CD4-positive, CD25-positive, alpha-beta regulatory T cell (primary cell): ENCODE data around the gene HMGCS2. TPM values are rescaled to one million over a fixed set of nuclear protein-coding genes. Genes with fewer than 3 reads are reported as not detected.

Source experiments
- ATAC-seq, 2 donors: fragments of 150-1000 bp; cut with Tn5 transposase; one replicate each; pipeline ENCODE4 v1.10.0; 2021; ENCODE audit warnings: low read depth in 2 of 2, moderate number of reproducible peaks in 2 of 2, moderate library complexity in 1 of 2
- DNase-seq, 3 donors: peaks; one replicate each; pipeline versions ENCODE4 v3.0.0 to v3.0.0-alpha.2; 2012 to 2022; ENCODE audit warnings: mixed read lengths in 1 of 3
- H3K27ac ChIP-seq: one replicate; pipeline ENCODE4 v1.7.0; 2013; ENCODE audit warnings: mild to moderate bottlenecking, low read length; ENCODE audit not compliant: insufficient read depth, poor library complexity, severe bottlenecking
- H3K27me3 ChIP-seq: one replicate; pipeline ENCODE4 v1.7.0; 2013; ENCODE audit warnings: low read length; ENCODE audit not compliant: control insufficient read depth, insufficient read depth
- H3K36me3 ChIP-seq: one replicate; pipeline ENCODE4 v1.7.0; 2013; ENCODE audit warnings: mild to moderate bottlenecking, low read length, moderate library complexity; ENCODE audit not compliant: control insufficient read depth, insufficient read depth
- H3K4me1 ChIP-seq: 2 replicates; pipeline ENCODE4 v1.7.0; 2013; ENCODE audit warnings: mild to moderate bottlenecking, low read length; ENCODE audit not compliant: insufficient read depth, control insufficient read depth, poor library complexity, severe bottlenecking
- H3K4me3 ChIP-seq: one replicate; pipeline ENCODE4 v1.7.0; 2013; ENCODE audit warnings: low read depth, mild to moderate bottlenecking, low read length, moderate library complexity
- H3K9me3 ChIP-seq, 2 experiments: 1 replicate in 1 of 2; 2 replicates in 1 of 2; pipeline ENCODE4 v1.7.0; 2013; ENCODE audit warnings: low read length in 2 of 2, mild to moderate bottlenecking in 1 of 2, moderate library complexity in 1 of 2; ENCODE audit not compliant: control insufficient read depth in 2 of 2
- H3K27ac Mint-ChIP-seq, 3 donors: one replicate each; pipeline ENCODE4 v1.8.0; 2020 to 2022; ENCODE audit warnings: mild to moderate bottlenecking in 3 of 3, mixed read lengths in 3 of 3, moderate library complexity in 2 of 3
- H3K27me3 Mint-ChIP-seq: one replicate; pipeline ENCODE4 v1.8.0; 2022; ENCODE audit warnings: mild to moderate bottlenecking, mixed read lengths
- H3K36me3 Mint-ChIP-seq: one replicate; pipeline ENCODE4 v1.8.0; 2020; ENCODE audit warnings: mixed read lengths
- H3K4me1 Mint-ChIP-seq, 4 donors: one replicate each; pipeline ENCODE4 v1.8.0; 2020 to 2022; ENCODE audit warnings: mixed read lengths in 4 of 4, mild to moderate bottlenecking in 1 of 4
- H3K4me3 Mint-ChIP-seq, 4 donors: one replicate each; pipeline ENCODE4 v1.8.0; 2020 to 2022; ENCODE audit warnings: mild to moderate bottlenecking in 4 of 4, mixed read lengths in 4 of 4, moderate library complexity in 3 of 4
- H3K9me3 Mint-ChIP-seq, 7 donors: one replicate each; pipeline ENCODE4 v1.8.0; 2020 to 2022; ENCODE audit warnings: mixed read lengths in 7 of 7, mild to moderate bottlenecking in 3 of 7, moderate library complexity in 2 of 7
- polyA plus RNA-seq, 4 donors: library from polyadenylated mRNA; unstranded; fragments of 300-500 nt; fragmentation: Illumina TruSeq; gene quantifications; one replicate each; pipeline ENCODE4 v1.2.3, GENCODE V29; 2021
- total RNA-seq: library from RNA; stranded (reverse); gene quantifications from one replicate; pipeline ENCODE4 v1.2.3, GENCODE V29; 2022

HMGCS2 gene
- total and polyA plus RNA-seq, 5 donors from 2014 or later: not detected

GRCh38 chr1:119724611-119725218 is 44.0 kb downstream of the HMGCS2 start:
- no peaks in the 10 kb centered on the region for H3K27me3 Mint-ChIP-seq
- H3K36me3 ChIP-seq: no peaks in the 10 kb centered on the region
- H3K27ac Mint-ChIP-seq: no peak overlapping the region
- ATAC-seq (no peak), DNase-seq (no peak)
- H3K27me3 ChIP-seq: no peaks in the 10 kb centered on the region
- peaks cover 0 to 1% (median 0%) of the 10 kb centered on the region in 7 donors for H3K9me3 Mint-ChIP-seq
- no peak overlapping the region for H3K27ac ChIP-seq
- no peak overlapping the region for H3K4me3 Mint-ChIP-seq
- no peak overlapping the region for H3K4me3 ChIP-seq
- no peaks in the 10 kb centered on the region for H3K4me1 Mint-ChIP-seq
- no peaks in the 10 kb centered on the region for H3K36me3 Mint-ChIP-seq
- no peaks in the 10 kb centered on the region for H3K9me3 ChIP-seq
- H3K4me1 ChIP-seq: no peaks in the 10 kb centered on the region

GRCh38 chr1:119721896-119722295 is 46.8 kb downstream of the HMGCS2 start:
- H3K4me1 Mint-ChIP-seq: no peaks in the 10 kb centered on the region
- Histone ChIP-seq H3K4me3 (no peak overlapping the region), H3K27ac (no peak overlapping the region), H3K27me3 (no peaks in the 10 kb centered on the region), H3K36me3 (no peaks in the 10 kb centered on the region), H3K9me3 (no peaks in the 10 kb centered on the region), H3K4me1 (no peaks in the 10 kb centered on the region)
- peaks cover 0 to 1% (median 0%) of the 10 kb centered on the region in 7 donors for H3K9me3 Mint-ChIP-seq
- H3K4me3 Mint-ChIP-seq: no peak overlapping the region
- no peak for DNase-seq
- no peak for ATAC-seq
- H3K27ac Mint-ChIP-seq: no peak overlapping the region
- no peaks in the 10 kb centered on the region for H3K36me3 Mint-ChIP-seq
- H3K27me3 Mint-ChIP-seq: peaks cover 4% of the 10 kb centered on the region

- no peak overlapping the region for H3K27ac ChIP-seq
- H3K27me3 ChIP-seq: no peaks in the 10 kb centered on the region
- Mint-ChIP-seq H3K4me3 (no peak overlapping the region), H3K27me3 (peaks cover 4% of the 10 kb centered on the region), H3K36me3 (no peaks in the 10 kb centered on the region), H3K27ac (no peak overlapping the region), H3K9me3 (peaks cover 0 to 1% (median 0%) of the 10 kb centered on the region in 7 donors), H3K4me1 (no peaks in the 10 kb centered on the region)
- DNase-seq (no peak), ATAC-seq (no peak)
- H3K4me1 ChIP-seq: no peaks in the 10 kb centered on the region
- no peaks in the 10 kb centered on the region for H3K9me3 ChIP-seq
- H3K4me3 ChIP-seq: no peak overlapping the region
- no peaks in the 10 kb centered on the region for H3K36me3 ChIP-seq
These were observed 47.8 kb downstream of the HMGCS2 start for GRCh38 chr1:119720866-119721440.

GRCh38 chr1:119718972-119719371 is 49.7 kb downstream of the HMGCS2 start:
- Mint-ChIP-seq H3K27ac (no peak overlapping the region), H3K4me3 (no peak overlapping the region), H3K27me3 (peaks cover 7% of the 10 kb centered on the region), H3K4me1 (no peaks in the 10 kb centered on the region), H3K36me3 (no peaks in the 10 kb centered on the region), H3K9me3 (peaks cover 0 to 1% (median 0%) of the 10 kb centered on the region in 7 donors)
- Histone ChIP-seq H3K36me3 (no peaks in the 10 kb centered on the region), H3K9me3 (no peaks in the 10 kb centered on the region), H3K4me3 (no peak overlapping the region), H3K27me3 (no peaks in the 10 kb centered on the region), H3K4me1 (no peaks in the 10 kb centered on the region), H3K27ac (no peak overlapping the region)
- ATAC-seq: no peak
- no peak for DNase-seq

- H3K9me3 ChIP-seq: no peaks in the 10 kb centered on the region
- peaks cover 0 to 1% (median 0%) of the 10 kb centered on the region in 7 donors for H3K9me3 Mint-ChIP-seq
- DNase-seq (no peak), ATAC-seq (no peak)
- no peaks in the 10 kb centered on the region for H3K36me3 ChIP-seq
- peaks cover 0 to 1% (median 0%) of the 10 kb centered on the region in 4 donors for H3K4me1 Mint-ChIP-seq
- H3K27ac ChIP-seq: no peak overlapping the region
- H3K27ac Mint-ChIP-seq: no peak overlapping the region
- no peaks in the 10 kb centered on the region for H3K4me1 ChIP-seq
- no peak overlapping the region for H3K4me3 ChIP-seq
- H3K4me3 Mint-ChIP-seq: no peak overlapping the region
- H3K27me3 Mint-ChIP-seq: peaks cover 8% of the 10 kb centered on the region
- no peaks in the 10 kb centered on the region for H3K27me3 ChIP-seq
- H3K36me3 Mint-ChIP-seq: no peaks in the 10 kb centered on the region
These were observed 50.3 kb downstream of the HMGCS2 start for GRCh38 chr1:119718409-119718808.

GRCh38 chr1:119715542-119715941 is 53.2 kb downstream of the HMGCS2 start:
- Histone ChIP-seq H3K4me3 (no peak overlapping the region), H3K9me3 (no peaks in the 10 kb centered on the region), H3K27me3 (peaks cover 4% of the 10 kb centered on the region), H3K36me3 (no peaks in the 10 kb centered on the region), H3K27ac (no peak overlapping the region), H3K4me1 (peaks cover 11% of the 10 kb centered on the region)
- Mint-ChIP-seq H3K9me3 (peaks cover 0 to 1% (median 0%) of the 10 kb centered on the region in 7 donors), H3K4me1 (peaks cover 7 to 15% (median 10%) of the 10 kb centered on the region in 4 donors), H3K4me3 (no peak overlapping the region), H3K36me3 (no peaks in the 10 kb centered on the region), H3K27me3 (peaks cover 30% of the 10 kb centered on the region), H3K27ac (peak overlapping the region in 1 of 3 donors; percentile 12)
- ATAC-seq (no peak), DNase-seq (no peak)

GRCh38 chr1:119714583-119714982 is 54.1 kb downstream of the HMGCS2 start:
- Mint-ChIP-seq H3K27ac (no peak overlapping the region), H3K9me3 (peaks cover 0 to 1% (median 0%) of the 10 kb centered on the region in 7 donors), H3K36me3 (no peaks in the 10 kb centered on the region), H3K4me1 (peaks cover 8 to 15% (median 10%) of the 10 kb centered on the region in 4 donors), H3K27me3 (peaks cover 39% of the 10 kb centered on the region), H3K4me3 (no peak overlapping the region)
- Histone ChIP-seq H3K27ac (no peak overlapping the region), H3K9me3 (no peaks in the 10 kb centered on the region), H3K27me3 (peaks cover 7% of the 10 kb centered on the region), H3K36me3 (no peaks in the 10 kb centered on the region), H3K4me1 (peaks cover 11% of the 10 kb centered on the region), H3K4me3 (no peak overlapping the region)
- ATAC-seq: no peak
- DNase-seq: no peak
